ENCODE data around the gene MEP1A.

Gene MEP1A

DNA sequence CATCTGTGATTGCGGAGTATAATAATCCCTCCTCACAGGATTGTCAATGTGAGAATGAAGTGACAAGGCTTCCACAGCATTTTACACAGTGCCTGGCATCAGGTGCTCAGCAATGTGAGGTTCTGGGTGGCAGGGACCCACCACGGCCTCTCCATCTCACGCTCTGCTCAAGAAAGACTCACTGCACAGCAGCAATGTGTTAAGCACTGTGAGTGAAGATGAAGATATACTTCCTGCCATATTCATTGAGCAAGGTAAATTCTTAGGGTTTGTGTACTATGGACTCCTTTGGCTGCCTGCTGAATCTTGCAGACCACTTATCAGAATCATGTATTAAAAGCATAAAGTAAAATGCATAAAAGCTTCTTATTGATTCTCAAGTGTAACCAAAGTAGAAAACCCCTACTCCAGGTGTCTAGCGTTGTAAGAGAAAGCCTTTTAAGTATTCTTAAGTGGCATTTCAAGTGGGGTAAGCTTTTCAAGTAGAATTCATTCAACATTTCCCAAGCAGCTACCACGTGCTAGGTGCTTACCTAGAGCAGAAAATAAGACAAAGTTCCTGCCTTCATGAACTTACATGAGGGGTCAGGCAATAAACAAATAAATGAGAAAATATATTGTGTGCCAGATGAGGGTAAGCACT lies 17.0 kb upstream of the MEP1A start:
- no peak for DNase-seq (ENCODE audit: low spot score)

- no peak for DNase-seq (ENCODE audit: low spot score)
Measured at GRCh38 chr6:46777476-46778346, 15.5 kb upstream of the MEP1A start.

DNA sequence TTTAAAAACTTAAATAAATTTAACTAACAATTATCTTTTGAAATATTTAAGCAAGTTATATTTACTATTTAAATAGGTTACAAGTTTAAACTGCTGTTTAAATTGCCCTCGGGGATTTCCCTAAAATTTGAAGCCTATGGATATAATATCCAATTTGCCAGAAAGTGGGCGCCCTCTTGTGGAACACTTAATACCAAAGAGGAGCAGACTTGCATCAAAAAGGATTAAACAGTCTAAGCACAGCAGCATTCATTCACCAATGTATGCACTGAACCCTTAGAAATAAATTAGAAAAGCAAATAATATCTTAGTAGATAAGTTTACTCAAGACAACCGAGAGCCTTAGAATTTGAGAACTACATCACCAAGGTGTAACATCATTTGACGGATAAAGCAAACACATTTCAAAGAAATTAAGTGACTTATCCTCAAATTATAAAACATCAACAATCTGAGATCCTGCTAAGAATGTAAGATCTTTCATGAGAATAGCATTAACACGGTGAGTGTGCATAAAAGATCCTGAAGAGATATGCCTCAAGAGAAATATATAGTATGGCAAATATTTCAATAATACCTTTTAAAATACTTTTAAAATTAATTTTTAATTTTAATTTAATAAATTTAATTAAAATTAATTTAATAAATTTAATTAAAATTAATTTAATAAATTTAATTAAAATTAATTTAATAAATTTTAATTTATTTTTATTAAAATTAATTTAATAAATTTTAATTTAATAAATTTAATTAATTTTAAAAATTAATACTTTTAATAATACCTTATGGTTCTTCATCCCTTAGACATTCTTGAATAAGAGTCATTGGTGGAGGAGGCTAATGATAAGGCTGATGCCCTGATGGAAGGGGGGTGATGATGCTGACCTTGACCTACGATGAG lies 11.5 kb upstream of the MEP1A start:
- peak; percentile 34 for DNase-seq (ENCODE audit: low spot score)

DNA sequence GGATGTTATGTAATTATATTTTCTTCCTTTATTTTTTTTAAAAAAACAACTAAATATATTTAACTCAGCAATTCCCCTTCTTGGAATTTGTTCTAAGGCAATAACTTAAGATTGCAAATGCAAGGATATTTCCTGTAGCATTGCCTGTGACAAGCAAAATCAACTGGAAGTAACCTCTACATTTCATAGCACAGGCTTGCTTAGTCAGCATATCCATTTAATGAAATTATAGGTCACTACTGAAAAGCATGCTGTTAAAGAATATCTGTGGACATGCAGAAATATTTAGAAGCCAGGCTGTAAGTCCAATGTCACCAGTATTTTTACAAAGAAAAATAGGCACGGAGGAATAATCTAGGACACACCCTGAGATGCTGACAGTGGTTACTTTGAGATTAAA lies 8.7 kb upstream of the MEP1A start:
- DNase-seq (ENCODE audit: low spot score) = no peak

DNA sequence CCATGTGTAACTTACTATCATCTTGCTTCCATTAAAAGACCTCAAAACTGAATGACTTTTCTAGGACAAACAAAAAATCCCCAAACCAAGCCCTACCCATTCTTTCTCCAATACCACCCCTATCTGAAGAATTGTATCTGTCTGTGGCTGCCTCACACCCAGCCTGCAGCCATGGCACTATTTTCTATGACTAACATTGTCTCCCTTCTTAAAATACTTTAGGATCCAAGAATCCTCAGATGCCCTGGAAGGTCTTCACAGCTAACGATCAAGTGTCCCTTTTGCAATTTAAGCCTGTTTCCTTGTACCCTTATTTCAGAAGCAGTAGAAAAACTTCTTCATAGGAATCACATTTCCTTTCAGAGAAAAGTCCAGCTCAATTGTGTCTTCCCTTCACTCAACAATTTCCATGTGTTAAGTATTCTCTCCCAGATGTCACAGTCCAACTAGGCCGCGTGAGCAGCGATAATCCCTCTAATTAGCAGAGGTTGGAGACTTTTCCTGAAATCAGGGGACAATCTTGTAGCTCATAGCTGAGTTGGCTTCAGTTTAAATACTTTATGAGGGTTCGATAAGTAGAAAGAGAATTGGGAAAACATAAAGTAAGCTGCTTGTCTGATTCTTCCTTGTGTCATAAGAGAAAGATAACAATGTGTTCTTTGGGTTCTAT lies 5.2 kb upstream of the MEP1A start:
- DNase-seq (ENCODE audit: low spot score) = no peak

DNA sequence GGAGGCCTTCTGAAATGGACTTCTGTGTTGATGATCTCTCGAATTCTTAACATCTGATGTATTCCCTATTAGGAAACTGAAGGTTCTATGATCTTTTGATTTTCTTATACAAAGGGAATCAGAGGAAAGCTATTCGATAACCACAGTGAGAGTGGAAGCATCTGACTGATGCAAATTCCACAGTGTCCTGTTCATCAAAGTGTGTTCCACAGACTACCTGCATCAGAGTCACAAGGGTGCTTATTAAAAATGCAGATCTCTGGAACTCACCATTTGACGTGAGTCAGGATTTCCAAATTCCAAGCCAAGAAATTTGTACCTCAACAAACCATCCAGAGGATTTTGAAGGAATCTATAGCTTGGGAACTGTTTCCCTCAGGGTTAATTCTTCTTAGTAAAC lies 4.4 kb upstream of the MEP1A start:
- no peak for DNase-seq (ENCODE audit: low spot score)

- DNase-seq (ENCODE audit: low spot score) = no peak
Measured at GRCh38 chr6:46789434-46790354, 3.5 kb upstream of the MEP1A start.

GRCh38 chr6:46790355-46790874 lies 2.8 kb upstream of the MEP1A start:
- DNase-seq (ENCODE audit: low spot score) = no peak

GRCh38 chr6:46792635-46793034 lies 554 bp upstream of the MEP1A start:
- no peak for DNase-seq (ENCODE audit: low spot score)

- no peak for DNase-seq (ENCODE audit: low spot score)
Measured at GRCh38 chr6:46794068-46794467, 879 bp downstream of the MEP1A start.

GRCh38 chr6:46795816-46796215 lies 2.6 kb downstream of the MEP1A start:
- no peak for DNase-seq (ENCODE audit: low spot score)

- DNase-seq (ENCODE audit: low spot score) = no peak
Measured at GRCh38 chr6:46796848-46797580, 3.8 kb downstream of the MEP1A start.

DNA sequence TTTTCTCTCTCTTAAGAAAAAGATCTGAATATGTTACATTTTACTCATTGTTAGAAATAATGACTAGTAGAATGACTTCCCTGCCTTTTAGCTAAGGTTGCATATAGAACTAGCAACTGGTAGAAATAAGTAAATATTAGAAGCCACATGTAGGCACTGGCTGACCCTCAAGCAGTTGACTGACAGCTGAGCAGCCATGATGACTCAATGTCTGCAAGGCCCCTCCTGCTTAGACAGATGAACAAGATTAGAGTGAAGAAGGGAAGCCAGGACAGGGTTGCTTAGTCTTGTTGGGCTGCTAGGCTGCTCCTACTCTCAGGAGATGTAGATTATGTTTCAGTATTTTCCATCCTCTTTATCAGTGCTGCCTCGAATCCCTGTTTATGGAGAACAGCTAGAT lies 6.5 kb downstream of the MEP1A start:
- no peak for DNase-seq (ENCODE audit: low spot score)

DNA sequence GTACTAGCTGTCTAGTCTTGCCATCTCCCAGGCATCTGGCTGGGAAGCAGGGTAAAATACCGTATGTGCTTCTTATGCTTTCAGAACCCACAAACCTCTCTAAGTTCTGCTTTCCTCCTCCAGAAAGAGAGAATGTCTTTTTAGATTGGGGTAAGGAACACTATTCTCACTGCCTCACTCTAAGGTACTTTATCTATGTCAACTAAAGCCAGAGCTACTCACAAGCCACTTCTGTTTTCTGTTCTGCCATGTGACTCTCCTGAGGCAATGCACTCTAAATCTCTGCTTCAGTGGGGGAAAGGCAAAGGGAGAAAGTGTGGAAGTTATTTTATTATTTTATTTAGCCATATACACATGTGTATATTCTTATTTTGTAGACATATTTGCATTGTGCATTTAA lies 15.6 kb downstream of the MEP1A start:
- DNase-seq (ENCODE audit: low spot score) = no peak

DNA sequence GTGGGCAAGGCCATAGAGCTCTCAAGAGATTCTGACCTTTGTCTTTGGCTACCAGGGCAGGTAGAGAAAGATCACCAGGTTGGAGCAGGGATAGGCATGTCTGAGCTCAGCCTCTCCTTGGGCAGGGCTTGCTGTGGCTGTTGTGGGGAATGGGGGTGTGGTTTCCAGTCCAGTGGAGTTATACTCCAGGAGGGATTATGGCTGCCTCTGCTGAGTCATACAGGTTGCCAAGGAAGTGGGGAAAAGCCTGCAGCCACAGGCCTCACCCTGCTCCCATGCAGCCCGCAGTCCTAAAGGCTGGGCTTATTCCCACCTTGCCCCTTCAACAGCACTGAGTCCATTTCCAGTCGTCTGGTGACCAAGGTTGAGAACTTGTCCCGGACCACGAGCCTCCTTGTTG lies 21.9 kb downstream of the MEP1A start:
- DNase-seq (ENCODE audit: low spot score) = no peak

DNA sequence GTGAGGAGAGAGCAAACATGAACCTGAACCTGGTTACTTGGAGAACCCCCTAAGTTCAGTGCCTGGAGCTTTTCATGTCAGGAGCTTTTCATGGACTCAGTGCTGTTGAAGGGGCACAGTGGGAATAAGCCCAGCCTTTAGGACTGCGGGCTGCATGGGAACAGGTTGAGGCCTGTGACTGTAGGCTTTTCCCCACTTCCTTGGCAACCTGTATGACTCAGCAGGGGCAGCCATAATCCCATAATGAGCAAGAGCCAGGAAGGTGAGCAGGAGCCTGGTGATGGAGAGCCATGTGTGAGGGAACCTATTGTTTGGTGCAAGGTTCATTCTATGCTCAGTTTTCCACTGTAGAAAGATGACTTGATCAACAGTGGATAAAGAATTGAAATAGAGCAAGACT lies 23.4 kb downstream of the MEP1A start:
- no peak for DNase-seq (ENCODE audit: low spot score)

GRCh38 chr6:46819561-46819960 lies 26.4 kb downstream of the MEP1A start:
- no peak for DNase-seq (ENCODE audit: low spot score)

GRCh38 chr6:46821458-46821881 lies 28.3 kb downstream of the MEP1A start:
- no peak for DNase-seq (ENCODE audit: low spot score)

DNA sequence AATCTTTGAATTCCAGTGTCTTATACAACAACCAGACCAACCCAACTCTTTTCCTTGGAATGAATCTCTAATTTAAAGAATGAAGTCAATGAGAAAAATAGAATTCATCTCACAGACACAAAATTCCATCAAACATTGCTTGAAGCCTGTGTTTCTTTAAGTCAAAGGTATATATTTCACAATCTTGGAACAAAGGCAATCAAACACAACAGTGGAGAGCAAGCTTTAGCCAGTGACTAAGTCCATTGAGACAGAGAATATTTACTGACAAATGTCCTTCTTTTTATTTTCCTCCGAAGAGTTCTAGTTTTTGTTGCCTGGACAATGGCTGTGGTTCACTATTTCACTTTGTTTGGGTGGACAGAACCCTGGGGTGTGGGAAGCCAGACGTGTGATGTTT lies 35.8 kb downstream of the MEP1A start:
- no peak for DNase-seq (ENCODE audit: low spot score)

DNA sequence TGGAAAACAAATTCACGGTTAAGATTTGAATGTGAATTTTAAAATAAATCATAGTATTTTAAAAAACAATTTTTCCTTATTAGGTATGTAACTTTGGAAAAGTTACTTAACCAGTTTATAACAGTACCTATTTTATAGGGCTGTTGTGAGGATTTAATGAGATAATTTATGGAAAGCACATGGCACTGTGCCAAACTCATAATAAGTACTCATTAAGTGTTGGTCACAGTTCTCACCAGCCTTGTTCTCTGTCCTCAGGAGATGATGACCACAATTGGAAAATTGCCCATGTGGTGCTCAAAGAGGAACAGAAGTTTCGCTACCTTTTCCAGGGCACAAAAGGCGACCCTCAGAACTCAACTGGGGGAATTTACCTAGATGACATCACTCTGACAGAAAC lies 39.6 kb downstream of the MEP1A start:
- DNase-seq (ENCODE audit: low spot score) = no peak

All from GM03348 (cell line).